Smooth muscle cell of the brain vasculature (primary cell): ENCODE results near the gene MRPL50.
A peak's percentile ranks its signal among the peaks of the same experiment; 100 is the strongest.

ENCODE experiments used
- DNase-seq: peaks from one replicate; pipeline ENCODE4 v3.0.0-alpha.2; 2012; ENCODE audit warnings: low read depth, low spot score

MRPL50 gene

GRCh38 chr9:101398068-101398929, at the start of gene MRPL50, which contains the start of gene ZNF189:
Gene MRPL50, minus strand, starts transcription at chr9:101398618. Its CDS starts 26 bp downstream, at chr9:101398592.
Gene ZNF189, plus strand, starts transcription at chr9:101398851. Its CDS starts 306 bp downstream, at chr9:101399157.
- peak; percentile 94 for DNase-seq

- no peak for DNase-seq
Measured at GRCh38 chr9:101446732-101447131, 48.3 kb upstream of the MRPL50 start.

- no peak for DNase-seq
Measured at GRCh38 chr9:101445353-101446029, 47.1 kb upstream of the MRPL50 start.

- no peak for DNase-seq
Measured at GRCh38 chr9:101443364-101443771, 45.0 kb upstream of the MRPL50 start.

GRCh38 chr9:101442736-101443135, 44.3 kb upstream of the MRPL50 start:
- no peak for DNase-seq

- DNase-seq, result no peak
Measured at GRCh38 chr9:101442318-101442717, 43.9 kb upstream of the MRPL50 start.

GRCh38 chr9:101440714-101441230, 42.4 kb upstream of the MRPL50 start:
- no peak for DNase-seq

- no peak for DNase-seq
Measured at GRCh38 chr9:101438523-101438922, 40.1 kb upstream of the MRPL50 start.

GRCh38 chr9:101437806-101438232, 39.4 kb upstream of the MRPL50 start:
- DNase-seq, result no peak

- no peak for DNase-seq
Measured at GRCh38 chr9:101435601-101436079, 37.2 kb upstream of the MRPL50 start, which contains the start of gene ALDOB. Gene ALDOB, minus strand, starts transcription at chr9:101435774. Its CDS starts 4,887 bp downstream, at chr9:101430887.

- DNase-seq, result no peak
Measured at GRCh38 chr9:101434998-101435397, 36.6 kb upstream of the MRPL50 start.

GRCh38 chr9:101433229-101433628, 34.8 kb upstream of the MRPL50 start:
- no peak for DNase-seq

GRCh38 chr9:101432740-101433139, 34.3 kb upstream of the MRPL50 start:
- DNase-seq, result no peak

- no peak for DNase-seq
Measured at GRCh38 chr9:101432171-101432570, 33.8 kb upstream of the MRPL50 start.

GRCh38 chr9:101429736-101430135, 31.3 kb upstream of the MRPL50 start:
- DNase-seq, result no peak

GRCh38 chr9:101428909-101429308, 30.5 kb upstream of the MRPL50 start:
- no peak for DNase-seq

GRCh38 chr9:101427957-101428655, 29.7 kb upstream of the MRPL50 start:
- DNase-seq, result no peak

GRCh38 chr9:101427358-101427757, 28.9 kb upstream of the MRPL50 start:
- no peak for DNase-seq

- no peak for DNase-seq
Measured at GRCh38 chr9:101421653-101422065, 23.2 kb upstream of the MRPL50 start.

GRCh38 chr9:101419863-101420262, 21.4 kb upstream of the MRPL50 start:
- DNase-seq, result no peak
